Keratinocyte (primary cell): ENCODE measurements around the gene ARPC4. TPM values are rescaled to one million over a fixed set of nuclear protein-coding genes. Genes with fewer than 3 reads are reported as not detected.
"Not testable (repeated sequence)": the region's sequence is repeated elsewhere in the genome, so short reads cannot be mapped to it uniquely, and the experiment has no call there.

Source experiments
- DNase-seq: peaks from one replicate; pipeline ENCODE4 v3.0.0-alpha.2; 2011; ENCODE audit warnings: low read depth, missing footprints, low spot score
- FAIRE-seq: peaks from 2 replicates; lab custom pipeline; 2011; peaks lifted over from hg19 to GRCh38; lab: Jason Lieb, UNC
- H2AFZ ChIP-seq: 2 replicates; pipeline ENCODE4 v1.6.0; 2012; ENCODE audit warnings: low read length, control low read depth, inconsistent platforms; ENCODE audit not compliant: control insufficient read depth
- H3K27ac ChIP-seq: 2 replicates; pipeline ENCODE4 v1.5.1; 2011; ENCODE audit warnings: low read length; ENCODE audit not compliant: control insufficient read depth, insufficient read depth
- H3K27me3 ChIP-seq: 3 replicates; pipeline ENCODE4 v1.6.0; 2011; ENCODE audit warnings: low read length; ENCODE audit not compliant: control insufficient read depth, insufficient read depth; ENCODE audit errors: extremely low read depth
- H3K36me3 ChIP-seq, 2 experiments: 2 replicates in 1 of 2; 3 replicates in 1 of 2; pipeline ENCODE4 v1.5.1; 2011; ENCODE audit warnings: low read length in 2 of 2, mild to moderate bottlenecking in 1 of 2; ENCODE audit not compliant: control insufficient read depth in 2 of 2, insufficient read depth in 2 of 2; ENCODE audit errors: extremely low read depth in 1 of 2
- H3K4me1 ChIP-seq: 3 replicates; pipeline ENCODE4 v1.5.1; 2011; ENCODE audit warnings: low read length; ENCODE audit not compliant: control insufficient read depth, insufficient read depth; ENCODE audit errors: extremely low read depth
- H3K4me2 ChIP-seq: 3 replicates; pipeline ENCODE4 v1.6.0; 2011; ENCODE audit warnings: low read depth, low read length; ENCODE audit not compliant: control insufficient read depth, insufficient read depth; ENCODE audit errors: extremely low read depth
- H3K4me3 ChIP-seq, 3 experiments: fragments of 200-600 bp in 1 of 3; sonication (generic) in 1 of 3; 2 replicates in 2 of 3; 3 replicates in 1 of 3; pipeline ENCODE4 v1.5.1; 2011 to 2016; ENCODE audit warnings: low read length in 3 of 3, mild to moderate bottlenecking in 3 of 3, control low read depth in 2 of 3, inconsistent platforms in 1 of 3, low read depth in 1 of 3, mixed read lengths in 1 of 3, mixed run types in 1 of 3, moderate library complexity in 1 of 3; ENCODE audit not compliant: control insufficient read depth in 2 of 3, insufficient read depth in 2 of 3; ENCODE audit errors: extremely low read depth in 1 of 3
- H3K79me2 ChIP-seq: 2 replicates; pipeline ENCODE4 v1.6.0; 2012; ENCODE audit warnings: low read length; ENCODE audit not compliant: control insufficient read depth, insufficient read depth
- H3K9ac ChIP-seq: 3 replicates; pipeline ENCODE4 v1.6.0; 2011; ENCODE audit warnings: low read length; ENCODE audit not compliant: control insufficient read depth, insufficient read depth; ENCODE audit errors: extremely low read depth
- H3K9me1 ChIP-seq: 3 replicates; pipeline ENCODE4 v1.6.0; 2011; ENCODE audit warnings: low read length; ENCODE audit not compliant: control insufficient read depth, insufficient read depth; ENCODE audit errors: extremely low read depth
- H3K9me3 ChIP-seq: 2 replicates; pipeline ENCODE4 v1.5.1; 2012; ENCODE audit warnings: low read depth, low read length; ENCODE audit not compliant: control insufficient read depth
- H4K20me1 ChIP-seq: 3 replicates; pipeline ENCODE4 v1.6.0; 2011; ENCODE audit warnings: low read length; ENCODE audit not compliant: control insufficient read depth, insufficient read depth; ENCODE audit errors: extremely low read depth
- dilution Hi-C: fragments of 300-500 bp; cut with MboI; formaldehyde crosslinking; loops from one replicate; pipeline ENCODE4 v1.7.0; 2020; ENCODE audit warnings: low sequenced_read_pairs; ENCODE audit not compliant: extremely low pct_ligation_motif_present
- polyA plus RNA-seq, 5 experiments: library from polyadenylated mRNA; depleted of rRNA in 3 of 5; stranded (reverse) in 3 of 5; stranded (forward) in 1 of 5; unstranded in 1 of 5; fragments of >200 nt; gene quantifications; 1 replicate in 1 of 5; 2 replicates in 3 of 5; 3 replicates in 1 of 5; pipeline versions ENCODE4 v1.2.1 to v1.2.3, GENCODE V29; 2011 to 2012; ENCODE audit warnings: missing spikeins in 2 of 5, low read depth in 1 of 5, low replicate concordance in 1 of 5
- TF ChIP-seq, protein P1 (sequence below), 3 experiments: IDR thresholded peaks in 1 of 3; conservative IDR thresholded peaks in 1 of 3; optimal IDR thresholded peaks in 1 of 3; 2 replicates in 2 of 3; 3 replicates in 1 of 3; pipeline versions ENCODE3 to v1.5.1; 2011; ENCODE audit warnings: low read length in 3 of 3, mild to moderate bottlenecking in 3 of 3, moderate library complexity in 2 of 3, control low read depth in 1 of 3, inconsistent platforms in 1 of 3; ENCODE audit not compliant: insufficient read depth in 2 of 3; ENCODE audit errors: extremely low read depth in 1 of 3

ARPC4 gene
- polyA plus RNA-seq, 1 donor (not counting 4 experiments of a cell fraction or from before 2014, with no cell fraction given): 173 TPM

- H2AFZ ChIP-seq, H3K4me3 ChIP-seq, FAIRE-seq, H3K4me1 ChIP-seq, H3K27me3 ChIP-seq, H3K27ac ChIP-seq, H3K79me2 ChIP-seq, H3K4me2 ChIP-seq, H3K9ac ChIP-seq, dilution Hi-C loops, H3K9me1 ChIP-seq, H3K9me3 ChIP-seq, DNase-seq, H4K20me1 ChIP-seq, H3K36me3 ChIP-seq: not testable (repeated sequence)
These were observed 59.0 kb downstream of the ARPC4 start for GRCh38 chr3:9851926-9852325.

- H3K79me2 ChIP-seq: no peaks in the 10 kb centered on the region
- no peak for FAIRE-seq
- H3K4me3 ChIP-seq: no peak overlapping the region
- no peaks in the 10 kb centered on the region for H3K4me1 ChIP-seq
- H3K9ac ChIP-seq: no peak overlapping the region
- TF ChIP-seq, protein P1, sequence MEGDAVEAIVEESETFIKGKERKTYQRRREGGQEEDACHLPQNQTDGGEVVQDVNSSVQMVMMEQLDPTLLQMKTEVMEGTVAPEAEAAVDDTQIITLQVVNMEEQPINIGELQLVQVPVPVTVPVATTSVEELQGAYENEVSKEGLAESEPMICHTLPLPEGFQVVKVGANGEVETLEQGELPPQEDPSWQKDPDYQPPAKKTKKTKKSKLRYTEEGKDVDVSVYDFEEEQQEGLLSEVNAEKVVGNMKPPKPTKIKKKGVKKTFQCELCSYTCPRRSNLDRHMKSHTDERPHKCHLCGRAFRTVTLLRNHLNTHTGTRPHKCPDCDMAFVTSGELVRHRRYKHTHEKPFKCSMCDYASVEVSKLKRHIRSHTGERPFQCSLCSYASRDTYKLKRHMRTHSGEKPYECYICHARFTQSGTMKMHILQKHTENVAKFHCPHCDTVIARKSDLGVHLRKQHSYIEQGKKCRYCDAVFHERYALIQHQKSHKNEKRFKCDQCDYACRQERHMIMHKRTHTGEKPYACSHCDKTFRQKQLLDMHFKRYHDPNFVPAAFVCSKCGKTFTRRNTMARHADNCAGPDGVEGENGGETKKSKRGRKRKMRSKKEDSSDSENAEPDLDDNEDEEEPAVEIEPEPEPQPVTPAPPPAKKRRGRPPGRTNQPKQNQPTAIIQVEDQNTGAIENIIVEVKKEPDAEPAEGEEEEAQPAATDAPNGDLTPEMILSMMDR (optimal IDR thresholded peaks at IDR 0.05 in 1 of 3, IDR thresholded peaks at IDR 0.05 in 1 of 3, conservative IDR thresholded peaks at IDR 0.05 in 1 of 3; ENCODE audit: extremely low read depth in 1 of 3, insufficient read depth in 2 of 3, low read length in 3 of 3): no peak
- no peak overlapping the region for H3K4me2 ChIP-seq
- no peak overlapping the region for H3K27ac ChIP-seq
- no peaks in the 10 kb centered on the region for H3K9me1 ChIP-seq
- H4K20me1 ChIP-seq: no peaks in the 10 kb centered on the region
- DNase-seq: no peak
- no peak overlapping the region for H2AFZ ChIP-seq
- dilution Hi-C loops: no loop called here
- no peaks in the 10 kb centered on the region for H3K36me3 ChIP-seq
- no peaks in the 10 kb centered on the region for H3K9me3 ChIP-seq
- H3K27me3 ChIP-seq: no peaks in the 10 kb centered on the region
These were observed 59.6 kb downstream of the ARPC4 start for GRCh38 chr3:9852528-9852927.

DNA sequence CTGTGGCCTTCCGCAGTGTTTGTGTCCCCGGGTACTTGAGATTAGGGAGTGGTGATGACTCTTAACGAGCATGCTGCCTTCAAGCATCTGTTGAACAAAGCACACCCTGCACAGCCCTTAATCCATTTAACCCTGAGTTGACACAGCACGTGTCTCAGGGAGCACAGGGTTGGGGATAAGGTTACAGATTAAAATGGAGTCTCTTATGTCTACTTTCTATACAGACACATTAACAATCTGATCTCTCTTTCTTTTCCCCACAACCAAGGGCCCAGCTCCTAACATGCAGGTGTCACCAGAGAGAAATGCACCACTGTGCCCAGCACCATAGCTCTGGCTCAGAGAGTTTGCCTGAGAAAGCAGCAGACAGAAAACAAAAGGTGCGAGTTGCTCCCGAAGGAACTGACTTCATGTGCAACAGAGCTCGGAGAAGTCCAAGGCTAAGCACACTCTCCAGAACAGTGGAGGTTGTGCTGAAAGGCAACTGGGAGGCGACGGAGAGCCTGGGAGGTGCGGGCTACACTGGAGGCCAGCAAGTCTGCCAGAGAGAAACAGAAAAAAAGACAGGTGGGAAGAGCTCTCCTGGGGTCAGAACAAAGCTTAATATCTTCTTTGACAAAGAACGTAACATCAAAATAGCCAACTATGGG lies 61.5 kb downstream of the ARPC4 start:
- H3K36me3 ChIP-seq, DNase-seq, H3K9me3 ChIP-seq, H3K27ac ChIP-seq, dilution Hi-C loops, H3K79me2 ChIP-seq, H4K20me1 ChIP-seq, H3K27me3 ChIP-seq, H3K4me1 ChIP-seq, H3K9ac ChIP-seq, H3K9me1 ChIP-seq, H3K4me2 ChIP-seq, H3K4me3 ChIP-seq, FAIRE-seq, H2AFZ ChIP-seq: not testable (repeated sequence)
